ENCODE data around the gene HOXD11. TPM values are rescaled to one million over a fixed set of nuclear protein-coding genes. Genes with fewer than 3 reads are reported as not detected.

HOXD11 gene
- total RNA-seq, 4 donors from 2014 or later = not detected

GRCh38 chr2:176071330-176072291 is 35.5 kb upstream of the HOXD11 start:
- no peak overlapping the region for H3K27ac ChIP-seq
- 24% methylated on average over 34 of the region's 58 CpGs for WGBS
- no peak for DNase-seq (ENCODE audit: low spot score in 2 of 2)
- TF ChIP-seq CTCF (IDR thresholded peaks at IDR 0.05) = no peak
- peaks cover 100% of the 10 kb centered on the region for H3K27me3 ChIP-seq
- peaks cover 28% of the 10 kb centered on the region for H3K4me1 ChIP-seq
- H3K36me3 ChIP-seq = no peaks in the 10 kb centered on the region
- no peak overlapping the region for H3K4me3 ChIP-seq
- no peaks in the 10 kb centered on the region for H3K9me3 ChIP-seq

- Histone ChIP-seq H3K27ac (no peak overlapping the region), H3K4me1 (peaks cover 22% of the 10 kb centered on the region), H3K9me3 (no peaks in the 10 kb centered on the region), H3K36me3 (no peaks in the 10 kb centered on the region), H3K4me3 (no peak overlapping the region), H3K27me3 (peaks cover 100% of the 10 kb centered on the region)
- TF ChIP-seq POLR2AphosphoS5 (IDR thresholded peaks at IDR 0.05) (no peak), CTCF (IDR thresholded peaks at IDR 0.05) (no peak), EP300 (IDR thresholded peaks at IDR 0.05) (no peak), POLR2A (IDR thresholded peaks at IDR 0.05) (no peak)
- WGBS = 46% methylated on average over 5 of the region's 5 CpGs
- DNase-seq (ENCODE audit: low spot score in 2 of 2) = no peak
These were observed 34.8 kb upstream of the HOXD11 start for GRCh38 chr2:176072292-176072669.

- no peak for DNase-seq (ENCODE audit: low spot score in 2 of 2)
- TF ChIP-seq POLR2AphosphoS5 (IDR thresholded peaks at IDR 0.05) (no peak), EP300 (IDR thresholded peaks at IDR 0.05) (no peak), CTCF (IDR thresholded peaks at IDR 0.05) (no peak)
- H3K36me3 ChIP-seq = no peaks in the 10 kb centered on the region
These were observed 33.9 kb upstream of the HOXD11 start for GRCh38 chr2:176072951-176073904.

GRCh38 chr2:176074919-176075425 is 32.1 kb upstream of the HOXD11 start:
- H3K4me1 ChIP-seq = peaks cover 16% of the 10 kb centered on the region
- WGBS = 31% methylated on average over 7 of the region's 7 CpGs
- H3K9me3 ChIP-seq = no peaks in the 10 kb centered on the region
- no peak for TF ChIP-seq CTCF (IDR thresholded peaks at IDR 0.05)
- TF ChIP-seq POLR2A (IDR thresholded peaks at IDR 0.05) = no peak
- no peak for TF ChIP-seq POLR2AphosphoS5 (IDR thresholded peaks at IDR 0.05)
- TF ChIP-seq EP300 (IDR thresholded peaks at IDR 0.05) = no peak
- H3K36me3 ChIP-seq = no peaks in the 10 kb centered on the region
- no peak overlapping the region for H3K4me3 ChIP-seq
- peaks cover 100% of the 10 kb centered on the region for H3K27me3 ChIP-seq
- no peak overlapping the region for H3K27ac ChIP-seq
- DNase-seq (ENCODE audit: low spot score in 2 of 2) = no peak

More at GRCh38 chr2:176072951-176073904, 33.9 kb upstream of the HOXD11 start:
- H3K9me3 ChIP-seq = no peaks in the 10 kb centered on the region
- H3K4me1 ChIP-seq = peaks cover 12% of the 10 kb centered on the region
- 14% methylated on average over 13 of the region's 29 CpGs for WGBS
- H3K4me3 ChIP-seq = no peak overlapping the region
- no peak overlapping the region for H3K27ac ChIP-seq
- H3K27me3 ChIP-seq = peaks cover 100% of the 10 kb centered on the region

Data from suprapubic skin (tissue), 4 donors.